GM21390 (cell line): ENCODE data around the gene HOXA6.

Source experiments
- ATAC-seq: cut with Tn5 transposase; IDR thresholded peaks from one replicate; pipeline ENCODE4 v1.9.1; 2021; ENCODE audit not compliant: unreplicated experiment

HOXA6 gene

GRCh38 chr7:27124902-27125689 lies 22.5 kb downstream of the HOXA6 start:
- ATAC-seq = no peak

DNA sequence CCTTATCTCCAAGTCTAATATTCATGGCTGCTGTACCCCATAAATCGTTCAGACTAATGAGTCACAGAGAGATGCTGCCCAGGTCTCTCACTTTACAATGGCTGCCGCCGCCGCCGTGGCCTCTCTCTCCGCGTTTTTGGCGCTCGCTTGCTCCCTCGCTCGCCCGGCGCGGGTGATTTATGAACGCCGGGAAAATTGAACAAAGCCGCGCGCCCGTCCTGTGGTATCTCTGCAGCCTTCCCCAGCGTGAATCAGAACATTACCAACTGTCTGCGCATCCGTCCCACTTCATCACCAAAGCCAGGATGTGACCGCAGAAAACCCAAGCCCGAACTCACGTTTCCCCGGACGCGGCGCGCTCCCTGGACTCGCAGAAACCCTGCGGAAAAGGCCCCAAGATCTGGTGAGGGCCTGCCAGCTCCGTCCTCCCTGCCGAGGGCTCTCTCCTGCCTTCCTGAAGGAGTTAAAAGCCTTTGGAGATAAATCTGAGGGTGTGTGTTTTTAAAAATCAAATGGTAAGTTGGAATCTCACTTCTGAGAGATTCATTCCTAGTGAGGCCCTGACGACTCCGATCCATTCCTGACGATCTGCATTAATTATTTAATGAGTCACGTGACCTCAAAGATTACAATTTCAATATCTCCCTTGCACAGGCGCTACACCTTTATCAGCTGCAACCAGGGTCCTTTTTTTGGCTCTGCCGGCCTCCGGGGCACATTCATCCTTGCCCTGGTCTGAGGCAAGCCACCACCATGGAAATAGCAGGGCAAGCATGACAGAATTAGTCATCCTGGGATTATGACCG lies 23.3 kb downstream of the HOXA6 start:
- no peak for ATAC-seq

- no peak for ATAC-seq
Measured at GRCh38 chr7:27123477-27124053, 24.0 kb downstream of the HOXA6 start.

GRCh38 chr7:27123007-27123476 lies 24.5 kb downstream of the HOXA6 start:
- no peak for ATAC-seq

- ATAC-seq = no peak
Measured at GRCh38 chr7:27122077-27122910, 25.3 kb downstream of the HOXA6 start.

DNA sequence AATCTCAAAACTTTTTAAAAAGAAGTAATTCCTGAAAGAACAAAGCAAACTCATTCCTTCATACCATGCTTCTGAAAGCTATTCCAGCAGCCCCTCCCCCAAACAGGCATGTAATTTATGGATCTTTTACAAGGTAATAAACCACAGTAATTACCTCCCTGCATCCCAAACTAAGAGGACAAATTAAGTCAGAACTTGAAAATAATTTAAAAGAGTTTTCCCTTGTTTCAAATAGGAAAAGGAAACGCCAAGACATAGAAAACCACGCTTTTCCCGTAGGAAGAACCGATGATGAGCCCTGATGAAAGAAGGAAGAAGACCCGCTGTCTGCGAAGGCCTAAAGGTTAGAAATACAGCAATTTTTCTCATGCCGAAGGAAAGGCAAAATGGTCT lies 25.9 kb downstream of the HOXA6 start:
- no peak for ATAC-seq

GRCh38 chr7:27119412-27119911 lies 28.1 kb downstream of the HOXA6 start:
- no peak for ATAC-seq

DNA sequence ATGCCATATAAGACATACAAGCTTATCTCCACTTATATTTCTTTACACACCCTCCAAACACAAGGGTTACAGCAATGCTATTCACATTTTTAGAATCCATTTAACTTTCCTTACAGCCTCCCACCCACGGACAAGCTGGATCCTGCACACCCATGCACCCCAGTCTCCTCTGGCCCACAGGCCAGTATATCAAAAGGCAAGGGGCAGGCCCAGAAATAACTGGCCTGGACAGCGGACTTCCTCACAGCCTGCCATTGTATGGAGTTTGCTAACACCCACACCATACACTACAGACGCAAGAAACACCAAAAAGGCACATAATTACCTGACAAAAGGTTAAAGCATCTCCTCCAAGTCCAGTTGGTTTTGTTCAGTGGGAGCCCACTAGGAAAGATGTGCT lies 29.0 kb downstream of the HOXA6 start:
- no peak for ATAC-seq

- no peak for ATAC-seq
Measured at GRCh38 chr7:27117887-27118491, 29.6 kb downstream of the HOXA6 start.

DNA sequence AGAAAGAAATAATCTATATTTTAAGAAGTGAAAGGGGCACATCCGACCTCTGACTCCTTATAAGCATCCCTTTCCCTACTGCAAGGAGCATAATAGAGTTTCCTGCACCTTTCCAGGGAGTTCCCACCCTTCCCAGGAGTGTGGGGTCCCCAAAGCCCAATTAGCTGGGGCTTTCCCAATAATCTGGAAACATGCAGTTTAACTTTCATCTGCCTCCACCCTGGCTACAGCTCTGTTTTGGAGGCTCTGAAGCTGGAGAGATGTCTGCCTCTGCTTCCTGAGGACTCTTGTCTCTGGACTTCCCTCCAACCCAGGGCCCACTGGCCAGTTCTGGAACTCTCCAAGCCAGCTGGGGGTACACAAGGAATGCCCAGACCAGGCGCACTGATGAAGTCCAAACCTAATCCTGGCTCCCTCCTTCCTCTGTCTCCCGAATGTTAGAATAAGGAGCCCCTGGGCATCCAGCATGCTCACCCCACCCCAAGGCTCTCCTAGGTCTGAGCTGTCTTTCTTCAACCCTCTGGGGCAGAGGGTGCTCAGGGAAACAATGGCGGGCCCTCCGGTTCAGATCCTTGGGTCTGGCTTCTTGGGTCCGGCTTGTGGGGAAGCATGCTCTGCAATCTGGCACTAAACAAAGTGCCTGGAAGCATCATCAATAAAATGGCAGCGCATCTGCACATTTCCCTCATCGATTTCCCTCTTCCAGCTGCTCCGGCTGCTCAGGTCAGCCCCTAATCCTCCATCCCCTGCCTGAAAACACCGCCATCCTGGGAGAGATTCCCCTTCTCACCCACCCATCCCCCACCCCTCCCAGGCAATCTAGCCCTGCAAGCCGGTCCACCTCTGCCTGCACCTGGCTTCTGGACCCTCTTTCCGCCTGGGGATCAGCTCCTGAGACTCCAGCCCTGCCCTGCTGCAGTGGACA lies 30.4 kb downstream of the HOXA6 start:
- no peak for ATAC-seq

GRCh38 chr7:27116031-27116961 lies 31.3 kb downstream of the HOXA6 start:
- ATAC-seq = no peak

DNA sequence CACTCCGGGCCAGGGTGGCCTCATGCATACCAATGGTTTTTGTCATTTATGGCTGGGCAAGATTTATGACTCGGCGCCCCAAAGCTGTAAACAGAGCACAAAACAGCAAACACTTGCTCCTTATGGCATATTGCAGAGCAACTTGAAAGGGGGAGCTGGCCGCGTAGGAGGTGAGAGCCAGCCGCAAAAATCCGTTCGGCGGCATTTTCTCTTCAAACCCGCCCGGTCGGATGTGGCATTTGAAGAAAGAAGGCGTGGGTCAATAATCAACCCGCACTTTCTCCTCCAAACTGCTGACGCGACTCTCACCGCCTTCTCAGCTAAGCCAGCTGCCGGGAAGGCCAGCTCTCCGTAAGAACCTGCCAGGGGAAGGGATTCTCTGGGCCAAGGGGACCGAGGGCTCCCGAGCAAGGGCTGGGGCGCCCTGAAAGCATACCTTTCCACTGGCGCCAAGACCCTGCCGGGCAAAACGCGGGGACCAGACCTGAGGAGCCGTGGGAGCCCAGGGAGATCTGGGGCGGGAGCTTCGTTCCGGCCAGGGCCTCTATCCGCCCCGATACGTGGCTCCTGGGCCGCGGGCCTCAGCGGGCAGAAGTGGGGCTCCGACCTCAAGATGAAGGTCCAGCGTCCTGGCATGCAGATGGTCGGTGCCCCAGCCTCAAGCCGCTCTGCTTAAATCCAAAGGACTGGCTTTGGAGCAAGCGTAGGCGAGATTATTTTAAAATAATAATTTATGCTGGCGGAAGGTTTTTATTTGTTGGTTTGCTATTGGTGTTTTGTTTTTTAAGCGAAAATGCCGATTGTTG lies 32.1 kb downstream of the HOXA6 start:
- no peak for ATAC-seq

GRCh38 chr7:27114881-27115220 lies 32.7 kb downstream of the HOXA6 start:
- no peak for ATAC-seq

- no peak for ATAC-seq
Measured at GRCh38 chr7:27113991-27114769, 33.4 kb downstream of the HOXA6 start.

GRCh38 chr7:27112955-27113949 lies 34.3 kb downstream of the HOXA6 start:
- no peak for ATAC-seq

- no peak for ATAC-seq
Measured at GRCh38 chr7:27112361-27112760, 35.2 kb downstream of the HOXA6 start.
